Measurements from ENCODE around the gene HS1BP3.
A peak's percentile ranks its signal among the peaks of the same experiment; 100 is the strongest.

The HS1BP3 gene, protein sequence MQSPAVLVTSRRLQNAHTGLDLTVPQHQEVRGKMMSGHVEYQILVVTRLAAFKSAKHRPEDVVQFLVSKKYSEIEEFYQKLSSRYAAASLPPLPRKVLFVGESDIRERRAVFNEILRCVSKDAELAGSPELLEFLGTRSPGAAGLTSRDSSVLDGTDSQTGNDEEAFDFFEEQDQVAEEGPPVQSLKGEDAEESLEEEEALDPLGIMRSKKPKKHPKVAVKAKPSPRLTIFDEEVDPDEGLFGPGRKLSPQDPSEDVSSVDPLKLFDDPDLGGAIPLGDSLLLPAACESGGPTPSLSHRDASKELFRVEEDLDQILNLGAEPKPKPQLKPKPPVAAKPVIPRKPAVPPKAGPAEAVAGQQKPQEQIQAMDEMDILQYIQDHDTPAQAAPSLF

DNA sequence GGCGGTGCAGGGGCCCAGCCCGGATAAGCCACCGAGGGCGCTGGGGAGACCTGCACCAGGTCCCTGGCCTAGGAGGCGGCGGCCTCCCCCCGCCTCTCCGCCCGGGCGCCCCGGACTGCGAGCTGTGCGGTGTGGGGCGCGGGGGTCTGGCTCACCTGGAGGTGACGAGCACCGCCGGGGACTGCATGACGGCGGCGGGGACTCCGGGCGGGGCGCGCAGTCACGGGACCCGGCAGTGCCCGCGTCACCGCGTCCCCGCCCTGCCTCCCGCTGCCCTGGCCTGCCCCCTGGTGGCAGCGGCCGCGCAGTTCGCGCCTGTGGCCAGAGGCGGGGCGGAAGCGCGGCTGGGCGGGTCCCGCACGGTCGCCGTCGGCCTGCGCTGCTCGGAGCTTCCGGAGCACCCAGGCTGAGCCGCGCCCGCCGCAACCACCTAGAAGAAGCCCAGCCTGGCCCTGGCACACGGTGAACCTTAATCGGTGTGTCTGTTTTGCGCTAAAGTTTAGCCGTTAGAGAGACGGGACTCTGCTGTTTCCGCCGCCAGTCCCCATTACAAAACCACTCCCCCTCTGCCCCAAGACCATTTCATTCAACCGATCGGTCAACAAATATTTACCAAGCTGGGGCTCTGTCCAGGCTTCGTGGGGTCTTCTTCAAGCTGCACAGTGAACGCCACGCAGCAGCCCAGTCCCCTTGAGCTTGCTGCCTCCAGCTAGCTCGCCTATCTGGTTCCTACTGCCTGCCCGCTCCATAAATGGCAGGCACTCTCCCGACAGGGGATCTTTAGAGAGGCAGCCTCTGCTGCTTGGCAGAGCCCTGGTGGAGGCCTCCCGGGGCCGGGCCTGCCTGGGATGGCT is at the start of gene HS1BP3:
Gene HS1BP3, minus strand, starts transcription at position 222 of the 854 bp plus-strand sequence. Its CDS starts 35 bp downstream, at position 187.
- H3K4me3 ChIP-seq (ENCODE audit: control insufficient read depth, low read depth, low read length), result peak within 1 kb of the TSS; percentile 77
- TF ChIP-seq CTCF (IDR thresholded peaks at IDR 0.05; ENCODE audit: control insufficient read depth, insufficient read depth, low read depth, low read length, missing control alignments), result peak; percentile 52
- DNase-seq (ENCODE audit: low read depth), result no peak

DNA sequence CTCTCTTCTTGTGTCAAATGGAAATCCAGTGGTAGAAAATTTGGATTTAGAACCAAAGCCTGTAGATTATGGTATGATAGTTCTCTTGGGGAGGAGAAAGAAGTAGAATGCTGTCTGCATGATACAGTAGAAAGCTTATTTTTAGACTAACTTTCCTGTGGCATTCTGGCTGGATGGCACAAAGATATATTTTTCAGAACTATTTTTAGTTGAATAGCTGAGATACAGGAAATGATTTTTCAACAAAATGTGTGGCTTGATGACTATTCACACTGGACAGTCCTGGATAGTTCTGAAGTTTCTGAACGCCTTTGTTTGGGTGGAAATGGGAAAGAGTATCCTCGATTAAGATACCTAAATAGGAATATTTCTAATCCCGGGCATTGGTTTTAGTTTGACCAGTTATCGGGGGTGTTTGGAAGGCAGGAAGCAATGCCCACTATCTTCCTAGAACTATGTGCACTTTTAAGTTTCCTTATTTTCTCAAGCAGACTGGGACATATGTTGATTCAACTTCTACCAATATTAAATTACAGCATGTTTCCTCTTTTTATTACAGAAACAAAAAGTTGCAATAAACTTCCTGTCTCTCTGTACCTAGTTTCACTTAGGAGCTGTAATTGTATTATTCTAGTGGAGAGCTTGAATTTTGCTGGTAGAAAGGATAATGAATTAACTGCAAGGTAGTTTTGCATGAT is 48.2 kb upstream of the HS1BP3 start:
- TF ChIP-seq CTCF (IDR thresholded peaks at IDR 0.05; ENCODE audit: control insufficient read depth, insufficient read depth, low read depth, low read length, missing control alignments), result no peak
- DNase-seq (ENCODE audit: low read depth), result no peak
- H3K4me3 ChIP-seq (ENCODE audit: control insufficient read depth, low read depth, low read length), result no peak overlapping the region

GRCh38 chr2:20697322-20697934 is 46.5 kb upstream of the HS1BP3 start:
- no peak for TF ChIP-seq CTCF (IDR thresholded peaks at IDR 0.05; ENCODE audit: control insufficient read depth, insufficient read depth, low read depth, low read length, missing control alignments)
- no peak overlapping the region for H3K4me3 ChIP-seq (ENCODE audit: control insufficient read depth, low read depth, low read length)
- DNase-seq (ENCODE audit: low read depth), result no peak

DNA sequence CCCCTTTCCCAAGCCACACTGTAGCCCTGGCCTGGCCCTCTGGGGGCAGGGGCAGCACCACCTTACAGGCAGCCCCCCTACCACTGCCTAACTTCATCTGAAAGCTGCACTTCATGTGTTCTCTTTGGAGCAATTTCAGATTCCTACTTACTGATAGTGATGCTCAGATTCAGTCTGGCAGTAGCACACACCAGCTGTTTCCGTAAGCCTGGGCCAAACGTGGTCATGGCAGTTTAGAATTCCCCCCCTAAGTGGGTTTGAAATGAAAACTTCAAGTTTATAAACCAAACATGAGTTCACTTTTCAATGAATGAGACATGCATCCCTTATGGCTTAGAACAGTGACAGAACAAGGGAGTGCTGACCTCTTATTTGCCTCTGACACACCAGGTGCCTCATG is 45.5 kb upstream of the HS1BP3 start:
- no peak for DNase-seq (ENCODE audit: low read depth)
- TF ChIP-seq CTCF (IDR thresholded peaks at IDR 0.05; ENCODE audit: control insufficient read depth, insufficient read depth, low read depth, low read length, missing control alignments), result no peak
- no peak overlapping the region for H3K4me3 ChIP-seq (ENCODE audit: control insufficient read depth, low read depth, low read length)

GRCh38 chr2:20693317-20693716 is 42.4 kb upstream of the HS1BP3 start:
- TF ChIP-seq CTCF (IDR thresholded peaks at IDR 0.05; ENCODE audit: control insufficient read depth, insufficient read depth, low read depth, low read length, missing control alignments), result no peak
- no peak for DNase-seq (ENCODE audit: low read depth)
- H3K4me3 ChIP-seq (ENCODE audit: control insufficient read depth, low read depth, low read length), result no peak overlapping the region

GRCh38 chr2:20692081-20692480 is 41.2 kb upstream of the HS1BP3 start:
- TF ChIP-seq CTCF (IDR thresholded peaks at IDR 0.05; ENCODE audit: control insufficient read depth, insufficient read depth, low read depth, low read length, missing control alignments), result no peak
- H3K4me3 ChIP-seq (ENCODE audit: control insufficient read depth, low read depth, low read length), result no peak overlapping the region
- no peak for DNase-seq (ENCODE audit: low read depth)
